GM12873 (cell line): ENCODE results near the gene SDR42E2.

Experiments
- CTCF ChIP-seq: IDR thresholded peaks from 2 replicates; pipeline ENCODE4 v1.5.1; 2012; ENCODE audit warnings: low read depth, mild to moderate bottlenecking, moderate library complexity, low read length, control low read depth; ENCODE audit not compliant: insufficient read depth; ENCODE audit errors: missing control alignments

Gene SDR42E2

DNA sequence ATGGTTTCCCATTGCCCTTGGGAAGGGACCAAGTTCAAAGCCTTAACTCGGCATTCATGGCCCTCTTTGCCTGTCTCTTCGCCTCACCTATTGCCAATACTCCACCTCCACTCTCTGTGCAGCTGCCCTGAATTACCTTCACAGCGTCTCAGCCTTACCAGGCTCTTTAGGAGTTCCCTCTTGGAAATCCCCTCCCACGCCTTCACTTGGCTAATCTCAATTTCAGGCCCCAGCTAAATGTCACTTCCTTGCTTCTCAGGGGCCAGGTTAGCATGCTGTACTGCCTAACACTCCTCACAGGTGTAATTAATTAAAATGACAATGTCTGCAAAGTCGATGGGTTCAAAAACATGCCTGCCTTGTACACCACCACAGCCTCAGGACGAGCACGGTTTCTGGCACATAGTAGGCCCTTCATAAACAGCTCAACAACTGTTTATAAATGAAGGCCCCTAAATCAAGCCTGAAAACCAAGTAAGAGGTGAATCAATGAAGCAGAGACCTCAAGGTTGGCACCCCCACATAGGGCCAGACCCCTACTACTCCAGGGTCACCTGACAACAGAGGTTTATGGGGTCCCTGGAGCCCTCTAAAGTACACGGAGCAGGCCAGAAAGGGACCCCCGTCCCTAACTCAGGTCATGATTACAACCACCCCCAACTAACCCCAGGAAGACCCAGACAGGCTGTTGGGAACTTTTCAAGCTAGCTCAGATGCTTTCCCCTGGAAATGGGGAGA lies 32.6 kb downstream of the SDR42E2 start:
- no peak for TF ChIP-seq CTCF

GRCh38 chr16:22195445-22195694 lies 33.1 kb downstream of the SDR42E2 start:
- no peak for TF ChIP-seq CTCF

GRCh38 chr16:22195695-22196558 lies 33.6 kb downstream of the SDR42E2 start:
- peak; percentile 84 for TF ChIP-seq CTCF

- TF ChIP-seq CTCF = peak; percentile 38
Measured at GRCh38 chr16:22198547-22199293, 36.4 kb downstream of the SDR42E2 start.

DNA sequence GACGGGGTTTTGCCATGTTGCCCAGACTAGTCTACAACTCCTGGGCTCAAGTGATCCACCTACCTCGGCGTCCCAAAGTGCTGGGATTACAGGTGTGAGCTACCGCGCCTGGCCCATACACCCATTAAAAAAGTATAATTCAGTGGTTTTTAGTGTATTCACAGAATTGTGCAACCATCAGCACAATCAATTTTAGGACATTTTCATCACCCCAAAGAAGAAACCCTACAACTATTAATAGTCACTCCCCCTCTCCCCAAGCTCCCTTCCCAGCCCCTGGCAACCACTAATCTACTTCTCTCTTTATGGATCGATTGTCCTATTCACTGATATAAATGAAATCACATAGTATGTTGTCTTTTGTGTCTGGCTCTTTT lies 39.9 kb downstream of the SDR42E2 start:
- no peak for TF ChIP-seq CTCF

- TF ChIP-seq CTCF = no peak
Measured at GRCh38 chr16:22203091-22203490, 40.8 kb downstream of the SDR42E2 start.

DNA sequence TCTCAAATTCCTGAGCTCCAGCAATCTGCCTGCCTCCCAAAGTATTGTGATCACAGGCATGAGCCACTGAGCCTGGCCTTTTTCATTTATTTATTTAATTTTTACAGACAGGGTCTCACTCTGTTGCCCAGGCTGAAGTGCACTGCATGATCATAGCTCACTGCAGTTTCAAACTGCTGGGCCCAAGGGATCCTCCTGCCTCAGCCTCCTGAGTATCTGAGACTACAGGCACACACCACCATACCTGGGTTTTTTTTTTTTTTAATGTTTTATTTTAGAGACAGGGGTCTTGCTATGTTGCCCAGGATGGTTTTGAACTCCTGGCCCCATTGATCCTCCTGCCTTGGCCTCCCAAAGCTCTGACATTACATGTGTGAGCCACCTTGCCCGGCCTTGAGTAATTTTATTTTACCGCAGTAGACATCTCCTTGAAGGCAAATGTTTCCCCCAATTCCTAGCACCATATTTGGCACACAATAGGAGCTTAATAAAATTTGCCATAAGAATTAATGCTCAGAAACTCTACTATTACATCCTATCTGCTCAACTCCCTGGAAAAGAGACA lies 41.9 kb downstream of the SDR42E2 start:
- no peak for TF ChIP-seq CTCF
